Endothelial cell (in vitro differentiated cells): ENCODE measurements around the gene SRY. TPM values are rescaled to one million over a fixed set of nuclear protein-coding genes. Genes with fewer than 3 reads are reported as not detected.

Experiments used
- DNase-seq: peaks from one replicate; pipeline ENCODE4 v3.0.0; 2021; ENCODE audit warnings: low spot score
- H3K27ac Mint-ChIP-seq: one replicate; pipeline ENCODE4 v1.8.0; 2021; ENCODE audit warnings: mixed read lengths, inconsistent platforms; ENCODE audit not compliant: unreplicated experiment
- H3K27me3 Mint-ChIP-seq: one replicate; pipeline ENCODE4 v1.8.0; 2021; ENCODE audit warnings: mild to moderate bottlenecking, moderate library complexity, mixed read lengths, inconsistent platforms; ENCODE audit not compliant: unreplicated experiment
- H3K36me3 Mint-ChIP-seq: one replicate; pipeline ENCODE4 v1.8.0; 2021; ENCODE audit warnings: mild to moderate bottlenecking, low read depth, mixed read lengths, inconsistent platforms; ENCODE audit not compliant: unreplicated experiment
- H3K4me1 Mint-ChIP-seq: one replicate; pipeline ENCODE4 v1.8.0; 2021; ENCODE audit warnings: mild to moderate bottlenecking, mixed read lengths, inconsistent platforms; ENCODE audit not compliant: unreplicated experiment
- H3K4me3 Mint-ChIP-seq: one replicate; pipeline ENCODE4 v1.8.0; 2021; ENCODE audit warnings: mild to moderate bottlenecking, mixed read lengths, inconsistent platforms; ENCODE audit not compliant: unreplicated experiment
- H3K9me3 Mint-ChIP-seq: one replicate; pipeline ENCODE4 v1.8.0; 2021; ENCODE audit warnings: mixed read lengths, inconsistent platforms; ENCODE audit not compliant: unreplicated experiment
- total RNA-seq: library from RNA; stranded (reverse); fragmentation: NEBNext Ultra II Directional; extraction: Animal tissue kit (Norgen Biotek cat#: 25700); gene quantifications from one replicate; pipeline ENCODE4 v1.2.1, GENCODE V29; 2021; ENCODE audit not compliant: unreplicated experiment
- TF ChIP-seq, protein P1 (sequence below): fragments of 200-600 bp; sonication (generic); IDR thresholded peaks from one replicate; pipeline ENCODE4 v1.5.0; 2021; ENCODE audit warnings: antibody characterized with exemption; ENCODE audit not compliant: unreplicated experiment

The SRY gene
- total RNA-seq, 1 donor from 2014 or later, result 0.33 TPM

DNA sequence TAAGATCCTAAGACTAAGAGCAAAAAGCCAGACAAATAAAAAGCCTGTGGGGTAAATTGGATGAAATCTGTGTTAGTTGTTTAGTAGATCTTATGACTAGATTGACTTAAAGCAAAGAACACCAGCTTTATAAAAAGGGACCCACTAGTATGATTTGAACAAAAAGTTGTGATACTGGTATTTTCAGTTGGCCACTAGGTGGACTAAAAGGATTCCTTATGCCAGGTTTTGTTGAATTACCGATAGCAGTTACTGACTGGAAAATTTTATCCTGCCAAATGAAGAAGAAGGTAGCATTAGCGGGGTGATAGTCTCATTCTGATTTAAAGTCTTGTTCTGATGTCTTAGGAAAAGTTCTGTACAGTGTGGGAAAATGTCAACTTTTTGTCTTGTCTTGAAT is 12.8 kb upstream of the SRY start:
- no peaks in the 10 kb centered on the region for H3K9me3 Mint-ChIP-seq
- no peak overlapping the region for H3K4me3 Mint-ChIP-seq
- H3K27me3 Mint-ChIP-seq, result peaks cover 1% of the 10 kb centered on the region
- TF ChIP-seq, protein P1, sequence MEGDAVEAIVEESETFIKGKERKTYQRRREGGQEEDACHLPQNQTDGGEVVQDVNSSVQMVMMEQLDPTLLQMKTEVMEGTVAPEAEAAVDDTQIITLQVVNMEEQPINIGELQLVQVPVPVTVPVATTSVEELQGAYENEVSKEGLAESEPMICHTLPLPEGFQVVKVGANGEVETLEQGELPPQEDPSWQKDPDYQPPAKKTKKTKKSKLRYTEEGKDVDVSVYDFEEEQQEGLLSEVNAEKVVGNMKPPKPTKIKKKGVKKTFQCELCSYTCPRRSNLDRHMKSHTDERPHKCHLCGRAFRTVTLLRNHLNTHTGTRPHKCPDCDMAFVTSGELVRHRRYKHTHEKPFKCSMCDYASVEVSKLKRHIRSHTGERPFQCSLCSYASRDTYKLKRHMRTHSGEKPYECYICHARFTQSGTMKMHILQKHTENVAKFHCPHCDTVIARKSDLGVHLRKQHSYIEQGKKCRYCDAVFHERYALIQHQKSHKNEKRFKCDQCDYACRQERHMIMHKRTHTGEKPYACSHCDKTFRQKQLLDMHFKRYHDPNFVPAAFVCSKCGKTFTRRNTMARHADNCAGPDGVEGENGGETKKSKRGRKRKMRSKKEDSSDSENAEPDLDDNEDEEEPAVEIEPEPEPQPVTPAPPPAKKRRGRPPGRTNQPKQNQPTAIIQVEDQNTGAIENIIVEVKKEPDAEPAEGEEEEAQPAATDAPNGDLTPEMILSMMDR, result peak; percentile 51
- no peaks in the 10 kb centered on the region for H3K36me3 Mint-ChIP-seq
- no peaks in the 10 kb centered on the region for H3K4me1 Mint-ChIP-seq
- no peak for DNase-seq
- no peak overlapping the region for H3K27ac Mint-ChIP-seq

DNA sequence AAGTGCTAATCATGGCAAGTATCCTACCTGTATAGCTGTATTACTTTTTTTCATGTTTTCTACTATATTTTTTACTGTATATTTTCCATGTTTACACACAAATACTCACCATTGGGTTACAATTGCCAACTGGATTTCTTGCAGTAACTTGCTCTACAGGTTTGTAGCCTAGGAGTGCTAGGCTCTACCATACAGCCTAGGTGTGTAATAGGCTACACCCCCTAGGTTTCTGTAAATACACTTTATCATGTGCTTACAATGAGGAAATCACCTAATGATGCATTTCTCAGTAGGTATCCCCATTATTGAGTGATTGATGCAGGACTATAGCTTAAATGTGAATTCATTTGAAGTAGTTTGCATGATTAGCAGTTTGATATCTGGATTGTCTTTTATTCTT is 10.5 kb upstream of the SRY start:
- Mint-ChIP-seq H3K36me3 (no peaks in the 10 kb centered on the region), H3K27ac (no peak overlapping the region), H3K4me3 (no peak overlapping the region), H3K27me3 (peaks cover under 1% of the 10 kb centered on the region), H3K4me1 (no peaks in the 10 kb centered on the region), H3K9me3 (no peaks in the 10 kb centered on the region)
- DNase-seq, result no peak
- TF ChIP-seq, protein P1, result no peak

DNA sequence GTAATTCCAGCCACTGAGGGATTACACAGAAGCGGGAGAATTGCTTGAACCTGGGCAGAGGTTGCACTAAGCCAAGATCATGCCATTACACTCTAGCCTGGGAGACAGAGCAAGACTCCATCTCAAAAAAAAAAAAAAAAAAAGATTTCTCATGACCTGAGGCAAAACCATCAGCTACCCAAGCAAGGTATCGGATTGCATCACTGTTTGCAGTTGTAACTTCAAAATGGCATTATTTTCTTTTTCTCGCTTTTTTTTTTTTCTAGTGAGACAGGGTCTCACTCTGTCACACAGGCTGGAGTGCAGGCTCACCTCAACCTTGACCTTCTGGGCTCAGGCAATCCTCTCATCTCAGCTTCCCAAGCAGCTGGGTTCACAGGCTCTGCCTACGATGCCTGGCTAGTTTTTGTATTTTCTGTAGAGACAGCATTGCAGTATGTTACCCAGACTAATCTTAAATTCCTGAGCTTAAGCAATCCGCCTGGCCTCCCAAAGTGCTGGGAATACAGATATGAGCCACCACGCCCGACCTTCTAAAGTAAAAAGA is 9.6 kb upstream of the SRY start:
- Mint-ChIP-seq H3K27me3 (no peaks in the 10 kb centered on the region), H3K27ac (no peak overlapping the region), H3K4me1 (no peaks in the 10 kb centered on the region), H3K9me3 (no peaks in the 10 kb centered on the region), H3K4me3 (no peak overlapping the region), H3K36me3 (no peaks in the 10 kb centered on the region)
- DNase-seq, result no peak
- TF ChIP-seq, protein P1, result no peak

DNA sequence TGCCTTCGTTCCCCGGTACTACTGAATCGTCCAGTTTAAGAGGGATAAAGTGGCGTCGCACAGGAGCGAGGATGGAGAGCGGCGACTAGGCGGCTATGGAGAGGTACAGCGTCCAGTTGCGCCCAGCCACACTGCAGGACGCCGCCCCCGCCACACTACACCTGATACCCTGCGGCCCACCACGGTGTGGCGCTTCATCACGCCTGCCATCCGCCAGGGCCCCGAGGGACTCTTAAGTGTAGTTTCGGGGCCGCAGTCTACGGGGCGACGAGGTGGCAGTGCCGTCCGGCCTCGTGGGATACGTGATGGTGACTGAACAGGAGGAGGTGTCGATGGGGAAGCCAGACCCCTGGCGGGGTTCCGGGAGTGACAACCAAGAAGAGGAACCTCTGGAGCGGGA is 2.3 kb upstream of the SRY start:
- H3K27ac Mint-ChIP-seq, result no peak overlapping the region
- H3K36me3 Mint-ChIP-seq, result no peaks in the 10 kb centered on the region
- DNase-seq, result no peak
- no peaks in the 10 kb centered on the region for H3K27me3 Mint-ChIP-seq
- H3K4me3 Mint-ChIP-seq, result no peak overlapping the region
- TF ChIP-seq, protein P1, result no peak
- H3K4me1 Mint-ChIP-seq, result no peaks in the 10 kb centered on the region
- H3K9me3 Mint-ChIP-seq, result no peaks in the 10 kb centered on the region

DNA sequence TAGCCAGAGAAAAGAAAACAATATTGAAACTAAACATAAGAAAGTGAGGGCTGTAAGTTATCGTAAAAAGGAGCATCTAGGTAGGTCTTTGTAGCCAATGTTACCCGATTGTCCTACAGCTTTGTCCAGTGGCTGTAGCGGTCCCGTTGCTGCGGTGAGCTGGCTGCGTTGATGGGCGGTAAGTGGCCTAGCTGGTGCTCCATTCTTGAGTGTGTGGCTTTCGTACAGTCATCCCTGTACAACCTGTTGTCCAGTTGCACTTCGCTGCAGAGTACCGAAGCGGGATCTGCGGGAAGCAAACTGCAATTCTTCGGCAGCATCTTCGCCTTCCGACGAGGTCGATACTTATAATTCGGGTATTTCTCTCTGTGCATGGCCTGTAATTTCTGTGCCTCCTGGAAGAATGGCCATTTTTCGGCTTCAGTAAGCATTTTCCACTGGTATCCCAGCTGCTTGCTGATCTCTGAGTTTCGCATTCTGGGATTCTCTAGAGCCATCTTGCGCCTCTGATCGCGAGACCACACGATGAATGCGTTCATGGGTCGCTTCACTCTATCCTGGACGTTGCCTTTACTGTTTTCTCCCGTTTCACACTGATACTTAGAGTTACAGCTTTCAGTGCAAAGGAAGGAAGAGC is 488 bp downstream of the SRY start:
- DNase-seq, result no peak
- H3K9me3 Mint-ChIP-seq, result no peaks in the 10 kb centered on the region
- TF ChIP-seq, protein P1, result no peak
- no peaks in the 10 kb centered on the region for H3K4me1 Mint-ChIP-seq
- H3K27me3 Mint-ChIP-seq, result no peaks in the 10 kb centered on the region
- H3K4me3 Mint-ChIP-seq, result peak overlapping the region; percentile 85
- no peak overlapping the region for H3K27ac Mint-ChIP-seq
- no peaks in the 10 kb centered on the region for H3K36me3 Mint-ChIP-seq
